T47D (cell line): ENCODE results near the gene RGL3.
A peak's percentile ranks its signal among the peaks of the same experiment; 100 is the strongest.
"Not testable (repeated sequence)": the region's sequence is repeated elsewhere in the genome, so short reads cannot be mapped to it uniquely, and the experiment has no call there.

Experiments used
- DNase-seq, 2 experiments: peaks; one replicate each; pipeline versions ENCODE4 v3.0.0 to v3.0.0-alpha.2; 2011 to 2012; ENCODE audit warnings: low read depth in 1 of 2, low spot score in 1 of 2
- JUND ChIP-seq: IDR thresholded peaks from 2 replicates; pipeline ENCODE4 v1.6.1; 2012; ENCODE audit warnings: low read depth
- in situ Hi-C: cut with HindIII; loops from 2 replicates; pipeline ENCODE4 v1.10.0; 2016; ENCODE audit warnings: low sequenced_read_pairs, low pct_unique_long_range_greater_than_20kb

RGL3 gene

GRCh38 chr19:11446652-11447301 is 27.7 kb upstream of the RGL3 start:
- DNase-seq = peak in 1 of 2 experiments; percentile 31
- in situ Hi-C loops = no loop called here
- no peak for TF ChIP-seq JUND

GRCh38 chr19:11446271-11446651 is 27.1 kb upstream of the RGL3 start:
- in situ Hi-C loops = no loop called here
- TF ChIP-seq JUND = no peak
- no peak for DNase-seq

DNA sequence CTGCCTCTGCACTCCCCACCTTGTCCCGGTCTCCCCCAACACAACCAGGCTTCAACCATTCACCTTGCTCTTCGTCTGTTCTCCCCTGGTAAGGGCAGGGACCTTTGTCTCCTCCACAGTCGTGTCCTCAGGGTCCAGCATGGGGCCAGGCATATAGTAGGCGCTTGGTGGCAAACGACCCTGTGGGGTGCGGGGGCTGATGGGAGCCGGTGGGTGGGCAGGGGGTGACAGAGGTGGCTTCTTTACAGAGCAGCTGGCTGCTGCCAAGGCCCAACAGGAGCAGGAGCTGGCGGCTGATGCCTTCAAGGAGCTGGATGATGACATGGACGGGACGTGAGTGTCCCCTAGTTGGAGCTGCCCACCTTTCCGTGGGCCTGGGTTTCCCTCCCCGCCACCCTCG is 26.0 kb upstream of the RGL3 start:
- in situ Hi-C loops = no loop called here
- TF ChIP-seq JUND = no peak
- DNase-seq = no peak

DNA sequence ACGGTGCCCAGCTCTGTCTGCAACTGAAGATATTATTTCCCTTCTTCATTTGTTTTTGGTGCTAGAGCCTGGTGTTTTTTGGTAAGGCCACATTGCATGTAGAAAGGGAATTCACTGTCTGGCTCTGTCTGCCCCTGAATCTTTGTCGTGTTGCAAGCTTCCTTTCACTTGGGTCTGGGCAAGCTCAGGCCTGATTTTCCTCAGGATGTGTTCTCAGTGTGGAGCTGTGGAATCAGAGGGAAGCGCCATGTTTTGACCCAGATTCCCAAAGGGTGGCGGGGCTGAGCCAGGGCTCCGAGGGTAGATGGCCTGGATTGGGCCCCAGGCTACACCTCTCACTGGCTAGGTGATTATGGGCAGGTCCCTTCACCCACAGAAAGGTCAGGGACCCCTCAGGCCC is 24.9 kb upstream of the RGL3 start:
- in situ Hi-C loops = no loop called here
- no peak for TF ChIP-seq JUND
- DNase-seq = no peak

DNA sequence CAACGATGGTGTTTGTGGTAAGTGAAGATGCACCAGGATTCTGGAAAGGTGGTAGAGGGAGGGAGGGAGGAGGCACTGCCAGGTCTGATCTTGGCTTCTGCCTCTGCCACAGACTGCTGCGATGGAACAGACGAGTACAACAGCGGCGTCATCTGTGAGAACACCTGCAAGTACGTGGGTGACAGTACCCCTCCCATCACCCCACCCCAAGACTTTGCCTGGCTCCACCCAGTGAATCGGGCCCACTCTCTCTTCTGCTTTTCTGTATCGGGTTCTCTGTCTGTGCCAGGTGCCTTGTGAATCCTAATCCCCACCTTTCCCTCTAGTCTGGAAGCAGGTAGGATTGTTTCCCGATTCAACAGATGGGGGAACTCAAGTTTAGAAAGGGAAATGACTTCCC is 18.8 kb upstream of the RGL3 start:
- no peak for TF ChIP-seq JUND
- in situ Hi-C loops = no loop called here
- no peak for DNase-seq

GRCh38 chr19:11435833-11436313 is 16.8 kb upstream of the RGL3 start:
- DNase-seq = peak in 1 of 2 experiments; percentile 17
- no peak for TF ChIP-seq JUND
- in situ Hi-C loops = no loop called here

GRCh38 chr19:11435057-11435832 is 16.1 kb upstream of the RGL3 start, which contains the start of the genes ODAD3 and PRKCSH:
Gene ODAD3, minus strand, starts transcription at chr19:11435121. Its CDS starts 105 bp downstream, at chr19:11435016.
Gene PRKCSH, plus strand, starts transcription at chr19:11435635. Its CDS starts 483 bp downstream, at chr19:11436118.
- in situ Hi-C loops = no loop called here
- no peak for TF ChIP-seq JUND
- DNase-seq = peak; percentile 86 to 99

GRCh38 chr19:11434703-11435056 is 15.6 kb upstream of the RGL3 start:
- in situ Hi-C loops = no loop called here
- DNase-seq = no peak
- no peak for TF ChIP-seq JUND

DNA sequence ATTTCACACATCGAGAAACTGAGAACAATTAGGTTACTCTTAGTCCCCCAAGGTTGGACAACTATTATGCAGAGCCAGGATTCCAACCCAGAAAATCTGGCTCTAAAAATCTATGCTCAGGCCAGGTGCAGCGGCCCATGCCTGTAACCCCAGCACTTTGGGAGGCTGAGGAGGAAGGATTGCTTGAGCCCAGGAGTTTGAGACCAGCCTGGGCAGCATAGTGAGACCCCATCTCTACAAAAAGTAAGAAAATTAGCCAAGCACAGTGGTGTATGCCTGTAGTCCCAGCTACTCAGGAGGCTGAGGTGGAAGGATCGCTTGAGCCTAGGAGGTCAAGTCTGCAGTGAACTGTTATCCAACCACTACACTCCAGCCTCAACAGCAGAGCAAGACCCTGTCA is 14.4 kb upstream of the RGL3 start:
- DNase-seq, in situ Hi-C loops: not testable (repeated sequence)

GRCh38 chr19:11426656-11427055 is 7.5 kb upstream of the RGL3 start:
- DNase-seq = no peak
- TF ChIP-seq JUND = no peak
- in situ Hi-C loops = no loop called here

GRCh38 chr19:11425719-11426457 is 6.8 kb upstream of the RGL3 start:
- DNase-seq = peak in 1 of 2 experiments; percentile 66
- in situ Hi-C loops = no loop called here

DNA sequence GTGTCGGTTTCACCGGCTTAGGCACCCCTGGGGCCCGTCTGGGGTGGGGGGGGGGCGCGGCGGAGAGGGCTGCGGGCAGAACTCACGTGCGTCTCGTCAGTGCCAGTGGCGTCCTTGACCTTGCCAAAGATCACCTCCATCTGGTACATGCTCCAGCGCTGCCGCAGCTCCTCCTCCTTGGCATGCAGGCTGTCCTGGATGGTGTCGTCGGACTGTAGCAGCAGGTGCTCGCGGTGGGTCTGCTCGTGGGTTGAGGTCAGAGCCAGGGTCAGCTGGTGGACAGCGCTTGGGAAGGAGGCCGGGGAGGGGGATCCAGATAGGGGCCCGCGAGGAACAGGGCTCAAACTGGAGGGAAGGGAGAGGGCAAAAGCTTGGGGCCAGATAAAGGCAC is 4.7 kb upstream of the RGL3 start:
- in situ Hi-C loops = no loop called here
- DNase-seq = no peak
- no peak for TF ChIP-seq JUND

More at GRCh38 chr19:11425719-11426457, 6.8 kb upstream of the RGL3 start:
- no peak for TF ChIP-seq JUND
